ENCODE data around the gene FRYL. TPM values are rescaled to one million over a fixed set of nuclear protein-coding genes. Genes with fewer than 3 reads are reported as not detected.
A peak's percentile ranks its signal among the peaks of the same experiment; 100 is the strongest.
"Not testable (repeated sequence)": the region's sequence is repeated elsewhere in the genome, so short reads cannot be mapped to it uniquely, and the experiment has no call there.

The FRYL gene
- polyA plus RNA-seq, 4 donors: 17.0 to 78.4 (median 21.4) TPM

DNA sequence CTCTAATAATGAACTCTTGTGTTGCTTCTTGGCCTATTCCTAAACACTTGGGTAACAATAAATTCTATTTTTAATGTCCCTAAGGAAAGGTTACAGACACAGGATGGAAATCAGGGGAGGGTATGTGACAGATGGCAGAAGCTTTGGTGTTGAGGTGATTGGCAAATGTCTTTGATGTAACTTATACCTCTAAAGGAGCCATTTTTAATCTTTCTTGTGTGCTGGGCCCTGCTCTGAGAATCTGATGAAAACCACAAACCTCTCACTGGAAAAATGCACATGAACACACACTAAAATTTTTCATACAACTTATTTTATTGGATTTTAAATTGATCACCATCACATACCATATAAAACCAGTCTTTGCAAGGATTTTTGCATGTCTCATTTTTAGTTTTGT is 17.7 kb downstream of the FRYL start:
- H3K9me3 ChIP-seq (ENCODE audit: control insufficient read depth in 2 of 2, insufficient read depth in 1 of 2, low read depth in 1 of 2, low read length in 1 of 2): no peaks in the 10 kb centered on the region
- FAIRE-seq (no peak), DNase-seq (no peak)
- H3K4me1 ChIP-seq (ENCODE audit: control insufficient read depth in 3 of 3, insufficient read depth in 2 of 3, low read depth in 1 of 3, low read length in 2 of 3): peaks cover 0 to 4% (median 0%) of the 10 kb centered on the region in 3 donors
- no peaks in the 10 kb centered on the region for H3K36me3 ChIP-seq (ENCODE audit: control insufficient read depth in 3 of 3, insufficient read depth in 2 of 3, low read depth in 1 of 3, low read length in 3 of 3)
- no peak overlapping the region for H3K4me3 ChIP-seq (ENCODE audit: low read depth in 1 of 3, low read length in 3 of 3)
- H3K27me3 ChIP-seq (ENCODE audit: control insufficient read depth in 3 of 3, insufficient read depth in 3 of 3, low read length in 3 of 3): no peaks in the 10 kb centered on the region
- no peak overlapping the region for H3K27ac ChIP-seq (ENCODE audit: low read depth in 1 of 3, low read length in 2 of 3)

DNA sequence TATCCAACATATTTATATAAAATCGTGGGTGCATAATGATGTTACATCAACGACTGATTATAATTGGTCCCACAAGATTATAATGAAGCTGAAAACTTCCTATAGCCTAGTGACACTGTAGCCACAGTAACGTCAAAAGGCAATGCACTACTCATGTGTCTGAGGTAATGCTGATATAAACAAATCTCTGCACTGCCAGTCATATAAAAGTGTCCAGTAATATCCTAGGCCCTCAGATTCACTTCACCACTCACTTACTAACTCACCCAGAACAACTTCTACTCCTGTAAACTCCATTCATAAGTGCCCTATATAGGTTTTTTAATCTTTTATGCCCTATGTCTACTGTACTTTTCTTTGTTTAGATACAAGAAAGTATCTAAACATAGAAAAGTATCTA is 18.8 kb downstream of the FRYL start:
- Histone ChIP-seq H3K4me1 (ENCODE audit: control insufficient read depth in 3 of 3, insufficient read depth in 2 of 3, low read depth in 1 of 3, low read length in 2 of 3) (peaks cover 0 to 3% (median 0%) of the 10 kb centered on the region in 3 donors), H3K27ac (ENCODE audit: low read depth in 1 of 3, low read length in 2 of 3) (no peak overlapping the region), H3K9me3 (ENCODE audit: control insufficient read depth in 2 of 2, insufficient read depth in 1 of 2, low read depth in 1 of 2, low read length in 1 of 2) (no peaks in the 10 kb centered on the region), H3K4me3 (ENCODE audit: low read depth in 1 of 3, low read length in 3 of 3) (no peak overlapping the region), H3K27me3 (ENCODE audit: control insufficient read depth in 3 of 3, insufficient read depth in 3 of 3, low read length in 3 of 3) (no peaks in the 10 kb centered on the region), H3K36me3 (ENCODE audit: control insufficient read depth in 3 of 3, insufficient read depth in 2 of 3, low read depth in 1 of 3, low read length in 3 of 3) (no peaks in the 10 kb centered on the region)
- no peak for DNase-seq
- WGBS, 3 donors: 90 to 92% (median 91%) methylated on average over 3 of the region's 3 CpGs
- FAIRE-seq: no peak

DNA sequence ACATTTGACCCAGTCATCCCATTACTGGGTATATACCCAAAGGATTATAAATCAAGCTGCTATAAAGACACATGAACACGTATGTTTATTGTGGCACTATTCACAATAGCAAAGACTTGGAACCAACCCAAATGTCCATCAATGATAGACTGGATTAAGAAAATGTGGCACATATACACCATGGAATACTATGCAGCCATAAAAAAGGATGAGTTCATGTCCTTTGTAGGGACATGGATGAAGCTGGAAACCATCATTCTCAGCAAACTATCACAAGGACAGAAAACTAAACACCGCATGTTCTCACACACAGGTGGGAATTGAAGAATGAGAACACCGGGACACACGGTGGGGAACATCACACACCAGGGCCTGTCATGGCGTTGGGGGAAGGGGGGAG is 21.4 kb downstream of the FRYL start:
- not testable (repeated sequence) for H3K27me3 ChIP-seq (ENCODE audit: control insufficient read depth in 3 of 3, insufficient read depth in 3 of 3, low read length in 3 of 3); FAIRE-seq; H3K4me1 ChIP-seq (ENCODE audit: control insufficient read depth in 3 of 3, insufficient read depth in 2 of 3, low read depth in 1 of 3, low read length in 2 of 3); H3K4me3 ChIP-seq (ENCODE audit: low read depth in 1 of 3, low read length in 3 of 3); DNase-seq; H3K27ac ChIP-seq (ENCODE audit: low read depth in 1 of 3, low read length in 2 of 3); H3K36me3 ChIP-seq (ENCODE audit: control insufficient read depth in 3 of 3, insufficient read depth in 2 of 3, low read depth in 1 of 3, low read length in 3 of 3); H3K9me3 ChIP-seq (ENCODE audit: control insufficient read depth in 2 of 2, insufficient read depth in 1 of 2, low read depth in 1 of 2, low read length in 1 of 2)
- WGBS, 3 donors: 97 to 98% (median 97%) methylated on average over 5 of the region's 5 CpGs

DNA sequence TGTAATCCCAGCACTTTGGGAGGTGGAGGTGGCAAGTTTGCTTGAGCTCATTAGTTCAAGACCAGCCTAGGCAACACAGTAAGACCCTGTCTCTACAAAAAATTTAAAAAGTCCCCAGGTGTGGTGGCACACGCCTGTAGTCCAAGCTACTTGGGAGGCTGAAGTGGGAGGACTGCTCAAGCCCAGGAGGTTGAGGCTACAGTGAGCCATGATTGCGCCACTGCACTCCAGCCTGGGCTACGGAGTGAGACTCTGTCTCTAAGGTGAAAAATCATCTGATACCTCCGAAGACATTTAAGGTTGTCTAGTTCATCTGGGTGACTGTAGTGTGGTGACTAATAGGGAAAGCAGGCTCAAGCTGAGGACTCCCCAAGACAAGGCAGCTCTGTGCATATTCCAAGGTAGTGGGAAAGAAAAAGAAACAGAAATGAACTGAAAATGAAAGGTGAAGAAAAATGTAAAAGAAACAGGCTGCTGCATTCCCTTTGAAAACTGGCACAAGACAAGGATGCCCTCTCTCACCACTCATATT is 23.3 kb downstream of the FRYL start:
- Histone ChIP-seq H3K9me3 (ENCODE audit: control insufficient read depth in 2 of 2, insufficient read depth in 1 of 2, low read depth in 1 of 2, low read length in 1 of 2) (no peaks in the 10 kb centered on the region), H3K4me3 (ENCODE audit: low read depth in 1 of 3, low read length in 3 of 3) (no peak overlapping the region), H3K4me1 (ENCODE audit: control insufficient read depth in 3 of 3, insufficient read depth in 2 of 3, low read depth in 1 of 3, low read length in 2 of 3) (peaks cover 0 to 4% (median 0%) of the 10 kb centered on the region in 3 donors), H3K27me3 (ENCODE audit: control insufficient read depth in 3 of 3, insufficient read depth in 3 of 3, low read length in 3 of 3) (no peaks in the 10 kb centered on the region), H3K27ac (ENCODE audit: low read depth in 1 of 3, low read length in 2 of 3) (no peak overlapping the region), H3K36me3 (ENCODE audit: control insufficient read depth in 3 of 3, insufficient read depth in 2 of 3, low read depth in 1 of 3, low read length in 3 of 3) (no peaks in the 10 kb centered on the region)
- DNase-seq (peak in 1 of 2 donors; percentile 45), FAIRE-seq (no peak)
- WGBS, 3 donors: 71 to 79% (median 78%) methylated on average over 4 of the region's 4 CpGs

DNA sequence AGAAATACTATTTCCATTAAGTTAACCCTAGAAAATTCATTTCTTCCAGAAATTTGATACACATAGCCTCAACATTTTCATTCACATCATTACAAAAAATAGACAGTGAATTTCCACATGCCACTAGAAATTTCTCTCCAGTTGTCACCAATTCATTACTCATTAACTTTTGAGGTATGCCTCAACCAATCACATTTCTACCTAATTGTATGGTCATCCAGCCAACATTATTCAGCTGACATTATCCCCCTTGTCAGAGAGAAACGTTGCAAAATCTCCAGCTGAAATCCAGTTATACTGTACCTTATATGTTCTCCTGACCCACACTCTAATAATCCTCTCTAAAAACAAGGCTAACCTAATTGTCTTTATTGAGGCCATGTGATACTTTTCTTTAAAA is 24.8 kb downstream of the FRYL start:
- 41 to 64% (median 50%) methylated on average over 1 of the region's 1 CpG for WGBS, 3 donors
- FAIRE-seq (no peak), DNase-seq (no peak)
- H3K27me3 ChIP-seq (ENCODE audit: control insufficient read depth in 3 of 3, insufficient read depth in 3 of 3, low read length in 3 of 3): no peaks in the 10 kb centered on the region
- H3K4me1 ChIP-seq (ENCODE audit: control insufficient read depth in 3 of 3, insufficient read depth in 2 of 3, low read depth in 1 of 3, low read length in 2 of 3): peaks cover 0 to 4% (median 0%) of the 10 kb centered on the region in 3 donors
- H3K36me3 ChIP-seq (ENCODE audit: control insufficient read depth in 3 of 3, insufficient read depth in 2 of 3, low read depth in 1 of 3, low read length in 3 of 3): no peaks in the 10 kb centered on the region
- H3K4me3 ChIP-seq (ENCODE audit: low read depth in 1 of 3, low read length in 3 of 3): no peak overlapping the region
- no peaks in the 10 kb centered on the region for H3K9me3 ChIP-seq (ENCODE audit: control insufficient read depth in 2 of 2, insufficient read depth in 1 of 2, low read depth in 1 of 2, low read length in 1 of 2)
- no peak overlapping the region for H3K27ac ChIP-seq (ENCODE audit: low read depth in 1 of 3, low read length in 2 of 3)

DNA sequence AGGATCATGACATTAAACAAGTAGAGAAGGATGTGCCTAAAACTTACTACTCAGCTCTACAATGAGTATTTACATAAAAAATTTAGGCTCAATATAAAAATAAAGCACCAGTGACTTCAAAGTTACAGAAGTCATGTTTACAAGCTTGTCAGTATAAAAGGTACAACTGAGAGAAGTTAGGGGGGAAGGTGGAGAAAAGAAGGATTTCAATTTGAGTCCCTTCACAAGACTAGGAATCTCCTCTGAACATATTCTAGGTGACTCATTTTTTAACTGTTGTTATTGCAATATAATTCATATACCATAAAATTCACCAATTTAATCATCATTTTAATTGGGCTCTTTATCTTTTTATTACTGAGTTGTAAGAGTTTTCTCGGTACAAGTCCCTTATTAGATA is 26.9 kb downstream of the FRYL start:
- H3K27ac ChIP-seq (ENCODE audit: low read depth in 1 of 3, low read length in 2 of 3): no peak overlapping the region
- no peak for DNase-seq
- FAIRE-seq: no peak
- peaks cover 0 to 4% (median 0%) of the 10 kb centered on the region in 3 donors for H3K4me1 ChIP-seq (ENCODE audit: control insufficient read depth in 3 of 3, insufficient read depth in 2 of 3, low read depth in 1 of 3, low read length in 2 of 3)
- no peak overlapping the region for H3K4me3 ChIP-seq (ENCODE audit: low read depth in 1 of 3, low read length in 3 of 3)
- H3K9me3 ChIP-seq (ENCODE audit: control insufficient read depth in 2 of 2, insufficient read depth in 1 of 2, low read depth in 1 of 2, low read length in 1 of 2): no peaks in the 10 kb centered on the region
- H3K27me3 ChIP-seq (ENCODE audit: control insufficient read depth in 3 of 3, insufficient read depth in 3 of 3, low read length in 3 of 3): no peaks in the 10 kb centered on the region
- H3K36me3 ChIP-seq (ENCODE audit: control insufficient read depth in 3 of 3, insufficient read depth in 2 of 3, low read depth in 1 of 3, low read length in 3 of 3): no peaks in the 10 kb centered on the region
- 9 to 63% (median 20%) methylated on average over 1 of the region's 1 CpG for WGBS, 3 donors

DNA sequence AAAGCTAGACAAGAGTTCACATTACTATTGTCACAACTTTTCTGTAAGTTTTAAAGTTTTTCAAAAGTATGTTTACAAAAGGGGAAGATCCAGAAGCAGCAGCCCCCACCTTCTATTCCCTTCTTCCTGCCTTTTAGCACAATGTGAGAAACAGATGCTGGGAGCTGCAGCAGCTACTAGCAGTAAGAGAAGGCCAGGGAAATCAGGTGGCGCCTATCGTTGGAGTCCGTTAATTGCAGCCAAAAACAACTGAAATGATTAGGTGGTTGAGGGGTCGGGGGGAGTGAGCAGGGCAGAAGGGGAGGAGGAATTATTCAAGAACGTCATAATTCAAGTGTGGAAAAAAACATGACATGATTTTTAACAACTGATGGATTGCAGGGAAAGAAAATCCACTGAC is 27.4 kb downstream of the FRYL start:
- H3K9me3 ChIP-seq (ENCODE audit: control insufficient read depth in 2 of 2, insufficient read depth in 1 of 2, low read depth in 1 of 2, low read length in 1 of 2): no peaks in the 10 kb centered on the region
- no peak for DNase-seq

DNA sequence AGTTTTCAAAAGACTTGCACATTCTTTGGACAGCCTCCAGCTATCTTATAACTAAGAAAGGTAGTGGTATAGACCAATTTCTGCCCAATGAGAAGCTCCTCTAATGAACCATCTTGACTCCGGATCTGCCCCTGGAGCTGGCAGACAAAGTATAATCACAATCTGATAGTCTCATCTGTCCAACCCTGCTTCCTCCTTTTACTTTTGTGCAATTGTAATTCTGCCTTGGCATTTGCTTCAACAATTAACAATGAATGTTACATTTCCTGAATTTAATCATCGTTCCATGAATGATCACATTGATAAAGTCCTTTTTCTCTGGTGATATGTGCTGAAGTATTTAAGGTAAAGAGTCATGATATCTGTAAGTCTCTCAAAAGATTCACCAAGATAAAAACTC is 27.8 kb downstream of the FRYL start:
- Histone ChIP-seq H3K36me3 (ENCODE audit: control insufficient read depth in 3 of 3, insufficient read depth in 2 of 3, low read depth in 1 of 3, low read length in 3 of 3) (no peaks in the 10 kb centered on the region), H3K27ac (ENCODE audit: low read depth in 1 of 3, low read length in 2 of 3) (peak overlapping the region in 1 of 3 donors; percentile 9), H3K4me1 (ENCODE audit: control insufficient read depth in 3 of 3, insufficient read depth in 2 of 3, low read depth in 1 of 3, low read length in 2 of 3) (peaks cover 0 to 4% (median 0%) of the 10 kb centered on the region in 3 donors), H3K27me3 (ENCODE audit: control insufficient read depth in 3 of 3, insufficient read depth in 3 of 3, low read length in 3 of 3) (no peaks in the 10 kb centered on the region), H3K4me3 (ENCODE audit: low read depth in 1 of 3, low read length in 3 of 3) (no peak overlapping the region), H3K9me3 (ENCODE audit: control insufficient read depth in 2 of 2, insufficient read depth in 1 of 2, low read depth in 1 of 2, low read length in 1 of 2) (no peaks in the 10 kb centered on the region)
- DNase-seq (no peak), FAIRE-seq (no peak)
- 49 to 55% (median 54%) methylated on average over 2 of the region's 2 CpGs for WGBS, 3 donors

More for the DNA sequence above, 27.4 kb downstream of the FRYL start:
- Histone ChIP-seq H3K36me3 (ENCODE audit: control insufficient read depth in 3 of 3, insufficient read depth in 2 of 3, low read depth in 1 of 3, low read length in 3 of 3) (no peaks in the 10 kb centered on the region), H3K27ac (ENCODE audit: low read depth in 1 of 3, low read length in 2 of 3) (no peak overlapping the region), H3K27me3 (ENCODE audit: control insufficient read depth in 3 of 3, insufficient read depth in 3 of 3, low read length in 3 of 3) (no peaks in the 10 kb centered on the region), H3K4me1 (ENCODE audit: control insufficient read depth in 3 of 3, insufficient read depth in 2 of 3, low read depth in 1 of 3, low read length in 2 of 3) (peaks cover 0 to 4% (median 0%) of the 10 kb centered on the region in 3 donors), H3K4me3 (ENCODE audit: low read depth in 1 of 3, low read length in 3 of 3) (no peak overlapping the region)
- FAIRE-seq: no peak
- 34 to 63% (median 55%) methylated on average over 5 of the region's 5 CpGs for WGBS, 3 donors

DNA sequence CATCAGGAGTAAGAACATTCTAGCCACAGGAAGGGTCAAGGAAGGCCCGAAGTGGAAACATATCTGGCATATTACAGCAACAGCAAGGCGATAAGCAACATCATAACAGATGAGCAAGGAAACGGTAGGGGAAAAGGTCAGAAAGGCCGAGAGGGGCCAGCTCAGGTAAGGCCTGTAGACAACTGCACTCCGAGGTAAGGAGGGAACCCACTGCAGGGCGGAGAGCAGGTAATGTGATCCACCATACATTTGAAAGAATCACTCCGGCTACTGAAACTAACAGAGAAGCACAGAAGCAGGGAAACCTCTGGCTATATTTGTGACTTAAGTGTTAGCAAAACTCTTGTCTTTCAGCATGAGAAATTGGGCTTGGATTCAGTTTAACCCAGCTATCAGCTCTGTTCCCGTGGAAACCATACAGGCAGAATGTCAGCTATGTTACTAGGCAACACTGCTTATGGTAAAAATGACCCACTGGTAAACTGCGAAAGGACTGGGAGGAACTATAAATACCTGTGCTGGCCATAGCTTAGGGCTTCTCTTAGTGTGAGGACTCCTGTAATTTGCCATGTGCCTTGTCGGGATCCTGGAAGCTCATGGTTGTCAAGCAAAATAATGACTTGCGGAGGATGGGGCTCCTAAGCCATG is 31.0 kb downstream of the FRYL start:
- Histone ChIP-seq H3K27me3 (ENCODE audit: control insufficient read depth in 3 of 3, insufficient read depth in 3 of 3, low read length in 3 of 3) (no peaks in the 10 kb centered on the region), H3K36me3 (ENCODE audit: control insufficient read depth in 3 of 3, insufficient read depth in 2 of 3, low read depth in 1 of 3, low read length in 3 of 3) (no peaks in the 10 kb centered on the region), H3K4me1 (ENCODE audit: control insufficient read depth in 3 of 3, insufficient read depth in 2 of 3, low read depth in 1 of 3, low read length in 2 of 3) (peaks cover 0 to 4% (median 0%) of the 10 kb centered on the region in 3 donors), H3K27ac (ENCODE audit: low read depth in 1 of 3, low read length in 2 of 3) (no peak overlapping the region), H3K4me3 (ENCODE audit: low read depth in 1 of 3, low read length in 3 of 3) (no peak overlapping the region), H3K9me3 (ENCODE audit: control insufficient read depth in 2 of 2, insufficient read depth in 1 of 2, low read depth in 1 of 2, low read length in 1 of 2) (no peaks in the 10 kb centered on the region)
- FAIRE-seq (no peak), DNase-seq (no peak)
- WGBS, 3 donors: 90 to 93% (median 91%) methylated on average over 11 of the region's 11 CpGs

All from small intestine (tissue), 7 donors.